Activated T-cell treated with anti-CD3 and anti-CD28 coated beads, Interleukin-2, amount 50 U/mL, for 24 hours (primary cell): ENCODE data around the gene LNPEP.

ENCODE experiments used
- DNase-seq: peaks from one replicate; pipeline ENCODE4 v3.0.0-alpha.2; 2020
- H3K27ac Mint-ChIP-seq: 2 replicates; pipeline ENCODE4 v1.8.0; 2020; ENCODE audit warnings: mild to moderate bottlenecking, mixed read lengths
- H3K27me3 Mint-ChIP-seq: 2 replicates; pipeline ENCODE4 v1.8.0; 2020; ENCODE audit warnings: mixed read lengths
- H3K36me3 Mint-ChIP-seq: 2 replicates; pipeline ENCODE4 v1.8.0; 2020; ENCODE audit warnings: low read depth, mixed read lengths
- H3K4me1 Mint-ChIP-seq: 2 replicates; pipeline ENCODE4 v1.8.0; 2020; ENCODE audit warnings: low read depth, mixed read lengths
- H3K4me3 Mint-ChIP-seq: 2 replicates; pipeline ENCODE4 v1.8.0; 2020; ENCODE audit warnings: mild to moderate bottlenecking, moderate library complexity, mixed read lengths
- H3K9me3 Mint-ChIP-seq: 2 replicates; pipeline ENCODE4 v1.8.0; 2020; ENCODE audit warnings: mixed read lengths

Gene LNPEP

DNA sequence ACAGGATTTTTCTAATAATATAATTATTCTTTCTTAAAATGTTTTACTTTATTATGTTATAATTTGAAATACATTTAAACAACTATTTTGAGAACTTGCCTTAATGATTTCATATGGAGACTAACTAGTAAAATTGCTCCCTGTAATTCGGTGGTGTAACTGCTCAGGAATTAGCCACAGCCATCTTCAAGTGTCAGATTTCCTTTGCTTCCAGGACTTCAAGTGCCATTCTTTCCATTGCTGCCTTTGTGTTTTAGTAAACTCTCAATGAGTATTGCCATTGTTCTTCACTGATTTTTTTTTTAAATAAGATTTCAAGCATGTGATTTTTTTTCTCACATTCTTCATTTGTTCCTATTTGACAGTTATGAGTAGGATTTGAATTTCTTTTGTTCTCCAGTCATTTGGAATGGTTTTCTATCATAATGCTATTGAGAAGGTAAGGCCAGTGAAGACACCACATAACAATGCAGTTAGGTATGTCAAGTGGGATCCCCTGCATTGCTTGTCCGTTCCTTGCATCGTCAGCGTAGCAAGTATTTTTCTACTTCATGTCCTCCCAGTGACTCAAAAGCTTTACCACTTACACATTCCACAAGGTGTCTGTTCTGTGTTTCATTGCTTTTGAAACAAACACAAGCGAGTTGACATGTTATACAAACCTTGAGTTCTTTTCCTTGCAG lies 83.7 kb downstream of the LNPEP start:
- Mint-ChIP-seq H3K36me3 (peaks cover 84% of the 10 kb centered on the region), H3K27me3 (no peaks in the 10 kb centered on the region), H3K27ac (no peak overlapping the region), H3K4me1 (peaks cover 14% of the 10 kb centered on the region), H3K4me3 (no peak overlapping the region), H3K9me3 (no peaks in the 10 kb centered on the region)
- no peak for DNase-seq

GRCh38 chr5:97021416-97021815 lies 85.5 kb downstream of the LNPEP start:
- Mint-ChIP-seq H3K4me3 (no peak overlapping the region), H3K36me3 (peaks cover 85% of the 10 kb centered on the region), H3K27ac (no peak overlapping the region), H3K4me1 (peaks cover 14% of the 10 kb centered on the region), H3K9me3 (no peaks in the 10 kb centered on the region), H3K27me3 (no peaks in the 10 kb centered on the region)
- no peak for DNase-seq

- Mint-ChIP-seq H3K36me3 (peaks cover 84% of the 10 kb centered on the region), H3K9me3 (no peaks in the 10 kb centered on the region), H3K4me3 (no peak overlapping the region), H3K27ac (peak overlapping the region; percentile 70), H3K4me1 (peaks cover 14% of the 10 kb centered on the region), H3K27me3 (no peaks in the 10 kb centered on the region)
- no peak for DNase-seq
Observed at GRCh38 chr5:97022898-97023297, 87.0 kb downstream of the LNPEP start.

DNA sequence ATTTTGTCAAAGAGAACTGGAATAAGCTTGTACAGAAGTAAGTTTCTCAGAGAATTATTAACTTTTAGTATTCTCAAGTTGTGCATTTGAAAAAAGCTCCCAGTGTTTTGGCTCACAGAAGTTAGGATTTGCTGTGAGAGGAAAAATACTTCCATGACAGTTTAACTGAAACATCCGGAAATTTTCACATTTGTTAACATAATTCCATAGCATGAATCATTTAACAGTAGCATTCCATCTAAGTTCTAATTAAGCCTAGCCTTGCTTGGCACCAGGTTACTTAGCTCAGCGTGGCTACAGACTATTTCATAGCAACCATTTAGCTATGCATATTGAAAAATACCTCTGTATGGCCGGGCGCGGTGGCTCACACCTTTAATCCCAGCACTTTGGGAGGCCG lies 90.8 kb downstream of the LNPEP start:
- no peak for DNase-seq
- no peak overlapping the region for H3K27ac Mint-ChIP-seq
- H3K9me3 Mint-ChIP-seq = no peaks in the 10 kb centered on the region
- peaks cover 92% of the 10 kb centered on the region for H3K36me3 Mint-ChIP-seq
- H3K27me3 Mint-ChIP-seq = no peaks in the 10 kb centered on the region
- no peak overlapping the region for H3K4me3 Mint-ChIP-seq
- peaks cover 16% of the 10 kb centered on the region for H3K4me1 Mint-ChIP-seq

DNA sequence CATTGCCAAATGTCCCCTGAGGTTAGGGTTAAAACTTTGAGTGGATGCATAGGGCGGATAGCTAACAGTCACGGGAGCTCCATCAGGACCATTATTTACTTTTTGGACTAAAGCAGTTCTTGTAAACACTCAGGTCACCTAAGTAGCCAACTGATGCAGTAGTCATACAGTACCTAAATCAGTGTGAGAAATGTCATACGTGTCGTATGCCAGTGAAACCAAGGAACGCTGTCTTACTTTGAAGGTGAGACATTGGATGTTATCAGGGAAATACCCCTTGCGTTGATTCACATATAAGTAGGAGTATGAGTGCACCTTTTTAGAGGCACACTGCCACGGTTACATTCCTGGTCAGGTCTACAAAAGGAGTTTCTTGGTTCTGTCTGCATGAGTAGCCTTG lies 101.9 kb downstream of the LNPEP start:
- no peak overlapping the region for H3K4me3 Mint-ChIP-seq
- no peaks in the 10 kb centered on the region for H3K27me3 Mint-ChIP-seq
- H3K27ac Mint-ChIP-seq = no peak overlapping the region
- no peaks in the 10 kb centered on the region for H3K9me3 Mint-ChIP-seq
- no peak for DNase-seq
- H3K4me1 Mint-ChIP-seq = peaks cover 9% of the 10 kb centered on the region
- peaks cover 23% of the 10 kb centered on the region for H3K36me3 Mint-ChIP-seq

GRCh38 chr5:97041239-97041638 lies 105.4 kb downstream of the LNPEP start:
- Mint-ChIP-seq H3K4me1 (peaks cover 9% of the 10 kb centered on the region), H3K36me3 (peaks cover 10% of the 10 kb centered on the region), H3K27ac (no peak overlapping the region), H3K4me3 (no peak overlapping the region), H3K9me3 (no peaks in the 10 kb centered on the region), H3K27me3 (no peaks in the 10 kb centered on the region)
- no peak for DNase-seq

DNA sequence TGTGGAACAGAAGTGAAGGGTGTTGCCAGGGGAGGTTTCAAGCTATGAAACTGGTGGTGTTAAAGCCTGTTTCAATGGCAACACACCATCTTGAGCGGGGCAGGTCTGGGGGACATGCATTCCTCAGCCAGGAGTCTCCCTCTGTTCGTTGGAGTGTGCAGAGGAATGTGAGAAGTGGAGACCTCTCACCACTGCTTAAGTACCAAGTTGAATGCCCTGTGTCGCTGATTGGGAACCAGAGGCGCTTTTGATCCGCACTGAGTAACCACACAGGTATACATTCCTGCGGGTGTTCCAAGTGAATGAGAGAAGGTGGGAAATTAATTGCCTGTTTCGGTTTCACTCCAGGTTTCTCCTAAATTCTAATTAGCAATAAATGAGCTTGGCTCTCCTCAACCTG lies 107.1 kb downstream of the LNPEP start:
- Mint-ChIP-seq H3K4me3 (no peak overlapping the region), H3K27ac (no peak overlapping the region), H3K4me1 (peaks cover 3% of the 10 kb centered on the region), H3K9me3 (no peaks in the 10 kb centered on the region), H3K36me3 (no peaks in the 10 kb centered on the region), H3K27me3 (no peaks in the 10 kb centered on the region)
- no peak for DNase-seq

GRCh38 chr5:97043511-97043910 lies 107.6 kb downstream of the LNPEP start:
- Mint-ChIP-seq H3K27me3 (no peaks in the 10 kb centered on the region), H3K4me1 (peaks cover 1% of the 10 kb centered on the region), H3K27ac (no peak overlapping the region), H3K4me3 (no peak overlapping the region), H3K36me3 (no peaks in the 10 kb centered on the region), H3K9me3 (no peaks in the 10 kb centered on the region)
- no peak for DNase-seq

DNA sequence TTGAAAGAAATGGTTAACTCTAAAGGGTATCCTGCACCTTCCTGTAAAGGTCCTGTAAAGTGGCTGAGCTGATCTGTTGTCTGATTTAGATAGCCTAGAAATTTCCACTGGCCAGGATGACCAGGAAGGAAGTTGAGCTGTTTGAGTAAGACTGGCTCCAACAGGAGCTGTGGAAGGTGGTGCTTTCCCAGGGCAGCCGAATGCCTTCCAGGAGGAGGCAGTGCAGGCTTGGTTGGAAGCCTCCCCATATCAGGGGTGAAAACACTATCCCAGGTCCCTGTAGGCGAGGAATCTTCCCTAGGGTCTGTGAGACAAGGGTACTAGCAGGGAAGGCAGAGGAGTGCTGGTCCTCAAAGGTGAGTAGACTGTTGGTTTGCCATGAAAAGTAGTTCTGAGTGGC lies 108.2 kb downstream of the LNPEP start:
- no peaks in the 10 kb centered on the region for H3K9me3 Mint-ChIP-seq
- H3K4me1 Mint-ChIP-seq = no peaks in the 10 kb centered on the region
- no peak overlapping the region for H3K4me3 Mint-ChIP-seq
- H3K27me3 Mint-ChIP-seq = no peaks in the 10 kb centered on the region
- no peak overlapping the region for H3K27ac Mint-ChIP-seq
- no peaks in the 10 kb centered on the region for H3K36me3 Mint-ChIP-seq
- no peak for DNase-seq

DNA sequence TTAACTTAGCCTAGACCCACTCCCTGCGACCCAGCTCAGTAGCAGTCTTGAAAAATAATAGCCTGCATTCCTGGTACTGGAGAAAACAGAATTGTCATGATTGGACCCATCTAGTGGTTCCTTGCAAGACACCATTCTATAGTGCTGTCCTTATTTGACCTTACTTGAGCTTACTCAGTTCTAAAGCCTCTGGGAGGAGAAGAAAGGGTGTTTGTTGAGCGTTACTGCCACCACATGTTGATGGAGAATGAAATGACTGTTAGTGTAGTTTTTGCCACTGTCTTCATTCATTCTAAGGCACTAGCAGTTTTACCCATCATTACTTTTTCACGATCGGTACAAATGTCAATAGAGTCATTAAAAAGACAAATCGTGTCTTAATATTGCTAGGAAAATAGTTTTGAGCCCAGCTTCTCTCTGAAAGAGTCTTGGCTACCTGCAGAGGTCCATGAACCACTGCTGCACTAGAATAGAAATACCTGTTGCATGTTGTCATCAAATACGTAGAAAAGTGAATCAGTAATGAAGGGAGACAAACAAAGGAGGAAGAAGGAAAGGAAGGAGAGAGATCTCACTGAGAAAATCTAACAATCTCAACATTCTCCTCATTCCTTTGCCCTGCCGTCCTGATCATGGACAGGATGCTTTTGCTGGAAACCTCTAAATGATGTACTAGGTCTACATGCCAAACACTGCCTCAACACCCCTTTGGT lies 110.5 kb downstream of the LNPEP start:
- DNase-seq = no peak
- Mint-ChIP-seq H3K9me3 (no peaks in the 10 kb centered on the region), H3K36me3 (no peaks in the 10 kb centered on the region), H3K4me1 (no peaks in the 10 kb centered on the region), H3K27me3 (no peaks in the 10 kb centered on the region), H3K27ac (no peak overlapping the region), H3K4me3 (no peak overlapping the region)

DNA sequence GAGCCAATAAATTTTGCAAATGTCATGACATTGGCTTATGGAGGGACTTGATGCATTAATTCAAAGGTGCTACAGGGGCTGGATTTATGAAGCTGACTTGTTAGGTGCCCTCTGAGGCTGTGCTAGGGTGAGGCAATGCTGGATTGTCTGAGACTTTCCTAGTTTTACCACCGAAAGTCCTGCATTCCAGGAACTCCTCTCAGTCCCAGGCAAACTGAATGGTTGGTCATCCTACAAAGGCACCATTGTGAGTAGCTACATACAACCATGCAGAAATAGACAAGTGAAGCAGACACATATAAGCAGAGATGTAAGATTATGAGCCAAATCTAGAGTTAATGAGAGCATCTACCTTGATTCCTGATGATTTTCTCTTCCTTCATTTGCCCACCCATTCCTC lies 111.2 kb downstream of the LNPEP start:
- Mint-ChIP-seq H3K4me1 (no peaks in the 10 kb centered on the region), H3K27me3 (no peaks in the 10 kb centered on the region)
- DNase-seq = no peak

DNA sequence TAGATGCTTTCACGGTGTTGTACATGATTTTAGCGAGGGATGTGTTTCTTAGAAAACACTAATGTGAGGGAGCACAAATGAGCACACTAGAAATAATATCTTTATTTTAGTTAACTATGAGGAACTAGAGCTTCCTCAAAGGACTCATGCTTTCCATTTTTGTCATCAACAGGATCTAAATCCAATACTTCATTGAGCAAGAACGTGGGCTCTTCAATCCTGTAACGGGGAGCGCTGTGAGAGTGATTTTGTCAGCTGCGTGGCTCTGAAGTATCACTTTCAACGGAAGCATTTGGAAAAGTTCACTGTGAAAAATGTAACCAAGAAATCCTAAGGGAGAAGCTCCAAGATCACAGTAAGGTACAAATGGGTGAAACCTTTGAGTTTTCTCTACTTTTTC lies 113.3 kb downstream of the LNPEP start:
- no peak for DNase-seq
- Mint-ChIP-seq H3K27ac (no peak overlapping the region), H3K9me3 (no peaks in the 10 kb centered on the region), H3K36me3 (no peaks in the 10 kb centered on the region), H3K4me3 (no peak overlapping the region), H3K27me3 (no peaks in the 10 kb centered on the region), H3K4me1 (no peaks in the 10 kb centered on the region)

More for the DNA sequence above, 111.2 kb downstream of the LNPEP start:
- Mint-ChIP-seq H3K9me3 (no peaks in the 10 kb centered on the region), H3K27ac (no peak overlapping the region), H3K4me3 (no peak overlapping the region), H3K36me3 (no peaks in the 10 kb centered on the region)

DNA sequence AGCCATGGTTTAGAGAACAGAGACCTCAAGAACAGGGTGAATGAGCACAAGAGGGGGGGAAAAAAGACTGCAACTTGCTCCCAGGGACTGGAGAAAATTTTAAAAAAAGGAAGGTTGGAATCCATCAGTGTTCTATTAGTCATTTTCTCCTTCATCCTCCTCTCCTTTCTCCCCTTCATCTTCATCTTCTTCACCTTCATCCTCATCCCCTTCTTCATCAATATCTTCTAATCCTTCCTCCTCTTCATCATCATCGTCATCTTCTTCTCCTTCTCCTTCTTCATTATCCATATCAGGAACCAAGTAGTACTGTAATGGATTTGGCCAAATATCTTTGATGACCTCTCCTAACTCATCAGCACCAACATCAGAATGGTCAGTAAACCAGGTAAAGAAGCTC lies 120.4 kb downstream of the LNPEP start:
- no peak for DNase-seq
- no peaks in the 10 kb centered on the region for H3K9me3 Mint-ChIP-seq
- no peak overlapping the region for H3K4me3 Mint-ChIP-seq
- H3K4me1 Mint-ChIP-seq = no peaks in the 10 kb centered on the region
- H3K27me3 Mint-ChIP-seq = peaks cover 2% of the 10 kb centered on the region
- H3K27ac Mint-ChIP-seq = no peak overlapping the region
- no peaks in the 10 kb centered on the region for H3K36me3 Mint-ChIP-seq

GRCh38 chr5:97062046-97062445 lies 126.2 kb downstream of the LNPEP start:
- H3K27ac Mint-ChIP-seq = no peak overlapping the region
- no peak for DNase-seq
- H3K4me3 Mint-ChIP-seq = no peak overlapping the region
- H3K4me1 Mint-ChIP-seq = no peaks in the 10 kb centered on the region
- no peaks in the 10 kb centered on the region for H3K27me3 Mint-ChIP-seq
- H3K36me3 Mint-ChIP-seq = no peaks in the 10 kb centered on the region
- H3K9me3 Mint-ChIP-seq = no peaks in the 10 kb centered on the region

- DNase-seq = no peak
- Mint-ChIP-seq H3K9me3 (no peaks in the 10 kb centered on the region), H3K36me3 (no peaks in the 10 kb centered on the region), H3K27me3 (no peaks in the 10 kb centered on the region), H3K4me1 (no peaks in the 10 kb centered on the region), H3K4me3 (no peak overlapping the region), H3K27ac (no peak overlapping the region)
Observed at GRCh38 chr5:97063251-97063650, 127.4 kb downstream of the LNPEP start.
